ENCODE data around the gene DDX10. TPM values are rescaled to one million over a fixed set of nuclear protein-coding genes. Genes with fewer than 3 reads are reported as not detected.

Gene DDX10
- total RNA-seq, 1 experiment from 2014 or later = 43.4 TPM

DNA sequence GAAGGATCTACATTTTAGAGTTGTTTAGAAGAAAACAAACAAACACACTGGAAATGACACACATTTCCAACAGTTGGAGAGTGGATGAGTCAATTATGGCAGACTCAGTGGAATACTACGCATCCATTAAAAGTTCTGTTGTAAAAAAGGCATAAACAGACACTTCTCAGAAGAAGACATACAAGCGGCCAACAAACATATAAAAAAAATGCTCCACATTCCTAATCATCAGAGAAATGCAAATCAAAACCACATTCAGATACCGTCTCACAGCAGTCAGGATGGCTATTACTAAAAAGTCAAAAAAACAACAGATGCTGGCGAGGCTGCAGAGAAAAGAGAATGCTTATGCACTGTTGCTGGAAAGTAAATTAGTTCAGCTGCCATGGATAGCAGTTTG is 298.2 kb downstream of the DDX10 start:
- Histone ChIP-seq H3K36me3 (no peaks in the 10 kb centered on the region), H3K27ac (no peak overlapping the region), H3K9me3 (replicated peaks) (no peaks in the 10 kb centered on the region), H3K4me3 (no peak overlapping the region), H3K4me1 (no peaks in the 10 kb centered on the region), H3K27me3 (no peaks in the 10 kb centered on the region)
- no peak for DNase-seq

DNA sequence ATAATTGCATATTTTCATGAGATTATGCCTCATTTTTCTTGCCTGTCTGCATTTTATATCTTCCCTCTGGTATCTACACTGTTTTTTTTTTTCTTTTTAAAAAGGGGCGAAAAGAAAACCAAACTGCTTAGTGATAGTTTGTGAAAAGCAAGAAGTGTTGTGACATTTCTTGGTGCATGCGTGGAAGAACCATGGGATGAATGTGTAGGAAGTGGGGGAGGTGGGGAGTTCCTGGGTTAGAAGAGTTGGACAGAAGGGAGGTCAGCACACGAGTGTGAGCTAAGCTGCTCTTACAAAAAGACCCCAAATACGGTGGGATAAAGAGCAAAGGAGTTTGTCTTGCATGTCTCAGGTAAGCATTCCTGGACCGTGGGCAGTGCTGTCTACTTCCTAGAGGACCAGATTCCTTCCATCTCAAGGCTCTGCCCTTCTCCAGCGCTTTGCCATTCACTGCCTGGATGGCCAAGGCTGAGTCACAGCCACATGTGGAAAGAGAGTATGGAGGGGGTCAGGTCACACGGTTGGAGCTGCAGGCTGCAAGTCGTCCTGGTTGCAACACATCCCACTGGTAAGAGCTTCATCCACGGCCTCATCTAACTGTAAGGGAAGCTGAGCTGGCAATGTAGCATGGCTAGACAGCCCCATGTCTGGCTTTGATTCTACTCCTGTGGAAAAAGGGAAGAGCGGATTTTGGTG is 300.6 kb downstream of the DDX10 start:
- H3K27me3 ChIP-seq = no peaks in the 10 kb centered on the region
- no peaks in the 10 kb centered on the region for H3K36me3 ChIP-seq
- H3K27ac ChIP-seq = no peak overlapping the region
- no peak for DNase-seq
- no peaks in the 10 kb centered on the region for H3K9me3 ChIP-seq (replicated peaks)
- no peak overlapping the region for H3K4me3 ChIP-seq
- H3K4me1 ChIP-seq = no peaks in the 10 kb centered on the region

GRCh38 chr11:108966206-108966605 is 301.3 kb downstream of the DDX10 start:
- DNase-seq = no peak
- Histone ChIP-seq H3K27ac (no peak overlapping the region), H3K4me3 (no peak overlapping the region), H3K27me3 (no peaks in the 10 kb centered on the region), H3K9me3 (replicated peaks) (no peaks in the 10 kb centered on the region), H3K36me3 (no peaks in the 10 kb centered on the region), H3K4me1 (no peaks in the 10 kb centered on the region)

- Histone ChIP-seq H3K27me3 (no peaks in the 10 kb centered on the region), H3K4me3 (no peak overlapping the region), H3K36me3 (no peaks in the 10 kb centered on the region), H3K9me3 (replicated peaks) (no peaks in the 10 kb centered on the region), H3K4me1 (no peaks in the 10 kb centered on the region), H3K27ac (no peak overlapping the region)
- DNase-seq = no peak
These were observed 302.1 kb downstream of the DDX10 start for GRCh38 chr11:108966978-108967377.

- no peak overlapping the region for H3K4me3 ChIP-seq
- H3K27me3 ChIP-seq = no peaks in the 10 kb centered on the region
- H3K36me3 ChIP-seq = no peaks in the 10 kb centered on the region
- DNase-seq = no peak
- no peak overlapping the region for H3K27ac ChIP-seq
- H3K9me3 ChIP-seq (replicated peaks) = no peaks in the 10 kb centered on the region
- no peaks in the 10 kb centered on the region for H3K4me1 ChIP-seq
These were observed 302.7 kb downstream of the DDX10 start for GRCh38 chr11:108967571-108967970.

DNA sequence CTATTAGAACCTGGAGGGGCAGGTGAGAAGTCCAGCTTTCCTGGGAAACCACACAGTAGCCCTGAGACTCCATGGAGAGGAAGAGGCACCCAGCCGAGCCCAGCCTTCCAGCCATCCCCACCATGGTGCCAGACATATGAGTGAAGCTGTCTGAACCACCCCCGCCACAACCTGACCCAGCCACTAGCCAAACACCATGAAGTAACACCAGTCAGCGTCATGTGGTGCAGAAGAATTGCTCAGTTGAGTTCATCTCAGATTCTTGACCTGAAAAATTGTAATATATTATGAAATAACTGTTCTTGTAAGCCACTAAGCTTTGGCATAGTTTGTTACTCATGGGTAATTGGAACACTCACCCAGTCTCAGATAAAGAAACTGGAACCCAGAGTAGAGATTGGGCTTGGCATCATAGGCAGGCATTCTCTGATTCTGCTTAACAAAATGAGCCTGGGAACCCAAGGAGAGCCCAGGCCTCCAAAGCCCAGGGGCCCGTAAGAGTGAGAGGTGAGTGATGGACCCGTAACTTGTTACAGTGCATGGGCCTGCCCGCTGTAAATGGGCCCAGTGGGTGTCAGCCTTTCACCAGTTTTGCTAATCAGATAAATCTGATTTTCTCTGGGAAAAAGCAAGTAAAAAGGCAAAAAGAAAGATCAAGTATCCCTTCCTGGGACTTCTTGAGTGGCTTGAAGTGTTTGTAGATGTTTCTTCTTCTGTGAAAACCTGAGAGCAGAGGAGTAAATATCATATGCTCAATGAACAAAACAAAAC is 305.5 kb downstream of the DDX10 start:
- H3K4me1 ChIP-seq = no peaks in the 10 kb centered on the region
- no peak overlapping the region for H3K4me3 ChIP-seq
- no peak for DNase-seq
- no peaks in the 10 kb centered on the region for H3K36me3 ChIP-seq
- H3K27ac ChIP-seq = no peak overlapping the region
- H3K9me3 ChIP-seq (replicated peaks) = no peaks in the 10 kb centered on the region
- no peaks in the 10 kb centered on the region for H3K27me3 ChIP-seq

DNA sequence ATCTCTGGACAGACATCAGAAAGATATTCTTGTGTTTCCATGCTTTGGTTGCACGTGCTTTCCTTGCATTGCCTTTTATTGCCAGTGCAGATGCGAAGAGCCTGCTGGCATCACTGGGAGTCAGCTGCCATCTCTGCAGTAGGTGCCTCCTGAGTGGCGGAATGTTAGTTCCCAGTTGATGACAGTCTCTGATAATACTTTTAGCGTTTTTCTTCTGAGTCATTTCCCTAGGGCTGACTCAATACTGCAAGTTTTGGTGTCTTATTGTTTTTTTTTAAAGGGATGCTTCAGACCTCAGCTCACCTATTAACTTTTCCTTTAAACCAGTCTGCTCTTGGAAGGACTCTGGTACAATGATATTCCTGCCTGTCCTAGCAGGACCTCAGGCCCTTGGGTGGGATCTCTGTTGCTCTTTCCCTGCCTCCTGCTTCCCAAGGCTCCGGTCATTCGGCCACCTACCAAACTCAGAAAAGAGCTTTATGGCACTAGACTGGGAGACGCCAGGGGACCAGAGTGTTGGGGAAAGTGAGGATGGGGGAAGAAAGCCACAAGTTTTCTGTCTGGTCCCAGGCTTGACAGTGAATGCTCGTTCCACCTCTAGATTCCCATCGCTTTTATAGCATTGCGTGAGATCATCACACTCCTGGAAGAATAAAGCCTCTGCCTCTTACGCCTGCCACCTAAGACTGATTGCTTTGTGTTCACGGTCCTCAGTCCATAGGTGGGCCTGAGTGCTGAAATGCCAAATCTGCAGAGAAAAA is 308.7 kb downstream of the DDX10 start:
- Histone ChIP-seq H3K27me3 (no peaks in the 10 kb centered on the region), H3K27ac (no peak overlapping the region), H3K36me3 (no peaks in the 10 kb centered on the region), H3K9me3 (replicated peaks) (no peaks in the 10 kb centered on the region), H3K4me1 (no peaks in the 10 kb centered on the region), H3K4me3 (no peak overlapping the region)
- DNase-seq = no peak

- DNase-seq = no peak
- H3K36me3 ChIP-seq = no peaks in the 10 kb centered on the region
- H3K4me3 ChIP-seq = no peak overlapping the region
- H3K4me1 ChIP-seq = no peaks in the 10 kb centered on the region
- H3K27me3 ChIP-seq = no peaks in the 10 kb centered on the region
- no peaks in the 10 kb centered on the region for H3K9me3 ChIP-seq (replicated peaks)
- no peak overlapping the region for H3K27ac ChIP-seq
These were observed 310.2 kb downstream of the DDX10 start for GRCh38 chr11:108975026-108975425.

DNA sequence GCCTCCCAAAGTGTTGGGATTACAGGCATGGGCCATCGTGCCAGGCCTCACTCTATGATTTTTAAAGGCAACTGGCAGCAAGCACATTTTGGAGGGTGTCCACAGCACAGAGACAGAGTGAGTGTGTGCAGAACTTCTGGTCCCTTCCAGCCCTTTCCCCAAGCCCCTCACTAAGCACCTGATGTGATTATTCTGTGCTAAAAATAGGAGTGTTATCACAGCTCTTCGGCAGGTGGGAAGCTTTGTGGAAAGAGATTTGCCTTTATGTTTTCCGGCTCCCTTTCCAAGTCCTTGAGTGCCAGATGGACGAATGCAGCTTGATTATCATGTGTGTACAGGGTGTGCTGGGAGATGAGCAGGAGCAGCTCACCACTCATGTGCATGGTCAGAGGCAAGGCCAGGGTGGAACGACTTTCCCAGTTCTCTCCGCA is 310.8 kb downstream of the DDX10 start:
- H3K27ac ChIP-seq = no peak overlapping the region
- no peaks in the 10 kb centered on the region for H3K36me3 ChIP-seq
- DNase-seq = no peak
- no peaks in the 10 kb centered on the region for H3K4me1 ChIP-seq
- no peak overlapping the region for H3K4me3 ChIP-seq
- H3K9me3 ChIP-seq (replicated peaks) = no peaks in the 10 kb centered on the region
- H3K27me3 ChIP-seq = no peaks in the 10 kb centered on the region

DNA sequence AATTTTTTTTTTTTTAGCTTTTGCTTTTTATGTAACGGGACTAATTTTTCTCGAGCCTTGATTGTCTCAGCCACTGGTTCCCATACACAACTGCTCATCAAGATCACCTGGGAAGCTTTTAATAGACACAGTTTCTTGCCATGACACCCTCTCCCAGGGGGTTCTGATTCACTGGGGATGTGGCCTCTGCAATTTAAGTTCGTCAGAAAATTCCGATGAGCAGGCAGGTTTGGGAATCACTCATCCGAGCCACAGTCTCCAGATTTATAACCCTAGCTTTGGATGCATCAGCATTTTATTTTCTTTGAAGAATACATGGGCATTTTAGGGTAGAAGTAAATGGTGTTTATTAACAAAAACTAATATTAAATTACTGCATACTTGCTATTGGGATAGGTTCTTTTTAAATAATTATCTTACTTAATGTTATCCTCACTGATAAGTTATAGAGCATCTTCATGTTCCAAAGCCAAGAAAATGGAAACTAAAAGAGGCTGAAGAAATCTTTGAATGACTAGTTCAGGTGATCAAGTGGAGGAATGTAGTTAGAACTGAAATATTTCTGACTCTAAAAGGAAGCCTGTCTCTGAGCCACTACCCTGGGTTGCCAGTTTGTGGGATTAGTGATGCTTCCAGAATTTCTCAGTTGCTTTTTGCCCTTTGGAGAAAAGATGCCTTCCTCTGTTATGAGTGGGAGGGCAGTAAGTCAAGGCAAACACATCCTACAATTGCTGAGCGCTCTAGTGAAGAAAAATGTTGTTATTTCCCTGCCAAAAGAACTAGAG is 319.0 kb downstream of the DDX10 start:
- Histone ChIP-seq H3K36me3 (no peaks in the 10 kb centered on the region), H3K27me3 (no peaks in the 10 kb centered on the region), H3K9me3 (replicated peaks) (no peaks in the 10 kb centered on the region), H3K4me1 (no peaks in the 10 kb centered on the region), H3K27ac (no peak overlapping the region), H3K4me3 (no peak overlapping the region)
- DNase-seq = no peak

GRCh38 chr11:108984523-108984922 is 319.7 kb downstream of the DDX10 start:
- Histone ChIP-seq H3K4me1 (no peaks in the 10 kb centered on the region), H3K27ac (no peak overlapping the region), H3K9me3 (replicated peaks) (no peaks in the 10 kb centered on the region), H3K4me3 (no peak overlapping the region), H3K27me3 (no peaks in the 10 kb centered on the region), H3K36me3 (no peaks in the 10 kb centered on the region)
- DNase-seq = no peak

DNA sequence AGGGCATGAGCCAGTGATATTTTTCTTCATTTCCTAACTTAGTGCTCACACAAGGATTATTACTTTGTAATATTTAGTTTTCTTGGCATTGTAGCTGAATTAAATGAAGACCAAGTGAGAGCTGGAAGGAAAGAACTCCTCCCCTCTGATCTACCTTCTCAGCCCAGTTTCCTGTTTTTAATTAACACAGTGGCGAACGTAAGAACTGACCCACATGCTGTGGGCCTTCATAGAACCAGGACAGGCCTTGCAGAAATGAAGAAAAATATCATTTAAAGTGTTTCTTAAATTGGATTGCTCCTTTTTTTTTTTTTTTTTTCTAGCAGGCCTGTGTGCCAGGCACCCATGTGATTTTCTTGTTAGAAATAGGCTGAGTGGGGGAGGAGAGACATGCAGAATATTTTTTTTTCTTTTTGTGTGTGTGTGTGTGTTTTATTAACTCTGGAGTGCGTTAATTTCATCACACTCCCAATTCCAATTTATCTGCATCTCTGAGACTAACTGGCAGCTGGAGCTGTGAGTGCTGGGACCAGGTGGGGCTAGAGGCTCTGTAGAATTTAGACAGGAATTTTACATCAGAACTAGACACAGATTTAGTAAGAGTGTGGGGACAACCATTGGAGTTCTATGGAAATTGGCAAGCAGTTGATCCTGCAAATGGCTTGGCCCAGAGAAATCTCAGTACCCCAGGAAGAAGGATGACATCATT is 320.5 kb downstream of the DDX10 start:
- no peaks in the 10 kb centered on the region for H3K4me1 ChIP-seq
- no peak overlapping the region for H3K27ac ChIP-seq
- no peak overlapping the region for H3K4me3 ChIP-seq
- no peaks in the 10 kb centered on the region for H3K36me3 ChIP-seq
- no peaks in the 10 kb centered on the region for H3K27me3 ChIP-seq
- no peaks in the 10 kb centered on the region for H3K9me3 ChIP-seq (replicated peaks)
- DNase-seq = peak in 1 of 2 experiments; percentile 4

DNA sequence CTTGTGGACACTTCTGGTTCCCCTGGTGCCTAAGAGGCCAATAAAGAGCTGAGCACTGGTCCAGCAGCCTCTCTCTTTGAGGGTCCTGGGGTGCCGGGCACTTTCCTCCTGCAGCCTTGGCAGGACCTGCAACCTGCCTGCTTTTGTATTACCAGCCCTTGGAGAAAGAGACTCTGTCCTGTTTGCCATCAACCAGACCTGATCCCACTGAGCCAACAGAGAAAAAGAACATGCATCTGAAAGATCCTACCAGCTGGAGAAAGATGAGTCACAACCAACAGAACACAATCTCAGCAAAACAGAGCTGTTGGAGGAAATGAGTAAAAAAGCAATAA is 321.0 kb downstream of the DDX10 start:
- Histone ChIP-seq H3K4me3 (no peak overlapping the region), H3K9me3 (replicated peaks) (no peaks in the 10 kb centered on the region), H3K36me3 (no peaks in the 10 kb centered on the region), H3K4me1 (no peaks in the 10 kb centered on the region), H3K27me3 (no peaks in the 10 kb centered on the region), H3K27ac (no peak overlapping the region)
- DNase-seq = peak in 1 of 2 experiments; percentile 7
